Measurements from ENCODE around the gene ADGRF3. TPM values are rescaled to one million over a fixed set of nuclear protein-coding genes. Genes with fewer than 3 reads are reported as not detected.
"Not testable (repeated sequence)": the region's sequence is repeated elsewhere in the genome, so short reads cannot be mapped to it uniquely, and the experiment has no call there.

Gene ADGRF3
- total and polyA plus RNA-seq, 2 donors (not counting 1 experiment from before 2014, with no cell fraction given): 0.47 to 1.00 TPM

GRCh38 chr2:26376799-26377198, 30.2 kb upstream of the ADGRF3 start:
- Mint-ChIP-seq H3K4me3 (no peak overlapping the region), H3K27me3 (no peaks in the 10 kb centered on the region), H3K4me1 (no peaks in the 10 kb centered on the region), H3K27ac (no peak overlapping the region), H3K9me3 (ENCODE audit: insufficient read depth) (no peaks in the 10 kb centered on the region)
- WGBS (ENCODE audit: insufficient coverage): no CpG with 5 or more reads among the region's 1 CpG
- DNase-seq (no peak), ATAC-seq (ENCODE audit: low read depth) (no peak)
- Histone ChIP-seq H3K27me3 (replicated peaks in 1 of 4; ENCODE audit: control extremely low read depth in 1 of 4, control insufficient read depth in 3 of 4, insufficient read depth in 4 of 4, low read length in 3 of 4) (no peaks in the 10 kb centered on the region), H3K4me2 (replicated peaks; ENCODE audit: low read depth, low read length, poor library complexity, severe bottlenecking) (no peak overlapping the region), H2AFZ (ENCODE audit: insufficient read depth, low read depth, low read length, poor library complexity, severe bottlenecking) (no peak overlapping the region), H3K27ac (ENCODE audit: low read length in 2 of 2) (no peak overlapping the region), H3K4me3 (ENCODE audit: control extremely low read depth in 1 of 5, extremely low read depth in 1 of 5, insufficient read depth in 1 of 5, low read depth in 2 of 5, low read length in 4 of 5) (no peak overlapping the region), H3K9me3 (ENCODE audit: control extremely low read depth in 1 of 3, control insufficient read depth in 2 of 3, insufficient read depth in 1 of 3, low read length in 2 of 3) (no peaks in the 10 kb centered on the region), H3K9ac (ENCODE audit: low read length) (no peak overlapping the region), H3K79me2 (ENCODE audit: control insufficient read depth, insufficient read depth, low read length) (no peaks in the 10 kb centered on the region), H4K20me1 (ENCODE audit: control insufficient read depth, insufficient read depth, low read length, poor library complexity, severe bottlenecking) (no peaks in the 10 kb centered on the region), H3K36me3 (replicated peaks in 1 of 2; ENCODE audit: control extremely low read depth in 1 of 2, control insufficient read depth in 1 of 2, extremely low read depth in 1 of 2, insufficient read depth in 2 of 2, low read length in 1 of 2) (peaks cover 11 to 33% of the 10 kb centered on the region in 2 experiments), H3K4me1 (ENCODE audit: control insufficient read depth in 2 of 2, insufficient read depth in 2 of 2, low read length in 2 of 2) (no peaks in the 10 kb centered on the region)
- ChIA-PET POLR2A (no interaction called here), CTCF (no interaction called here)
- TF ChIP-seq CTCF (IDR thresholded peaks at IDR 0.05) (no peak), EZH2 (IDR thresholded peaks at IDR 0.05; ENCODE audit: borderline replicate concordance, insufficient read depth, low read depth, low read length, poor library complexity, severe bottlenecking) (no peak)
- intact Hi-C loops (cut with micrococcal nuclease): no loop called here

GRCh38 chr2:26370909-26371308, 24.3 kb upstream of the ADGRF3 start:
- H4K20me1 ChIP-seq (ENCODE audit: control insufficient read depth, insufficient read depth, low read length, poor library complexity, severe bottlenecking); CTCF ChIA-PET; H2AFZ ChIP-seq (ENCODE audit: insufficient read depth, low read depth, low read length, poor library complexity, severe bottlenecking); POLR2A ChIA-PET; H3K4me3 ChIP-seq (ENCODE audit: control extremely low read depth in 1 of 5, extremely low read depth in 1 of 5, insufficient read depth in 1 of 5, low read depth in 2 of 5, low read length in 4 of 5); intact Hi-C loops (cut with micrococcal nuclease); H3K9me3 Mint-ChIP-seq (ENCODE audit: insufficient read depth); ATAC-seq (ENCODE audit: low read depth); H3K27me3 ChIP-seq (replicated peaks in 1 of 4; ENCODE audit: control extremely low read depth in 1 of 4, control insufficient read depth in 3 of 4, insufficient read depth in 4 of 4, low read length in 3 of 4); H3K4me2 ChIP-seq (replicated peaks; ENCODE audit: low read depth, low read length, poor library complexity, severe bottlenecking); H3K9ac ChIP-seq (ENCODE audit: low read length); H3K27ac ChIP-seq (ENCODE audit: low read length in 2 of 2); H3K4me3 Mint-ChIP-seq; H3K4me1 ChIP-seq (ENCODE audit: control insufficient read depth in 2 of 2, insufficient read depth in 2 of 2, low read length in 2 of 2); H3K4me1 Mint-ChIP-seq; H3K27ac Mint-ChIP-seq; H3K79me2 ChIP-seq (ENCODE audit: control insufficient read depth, insufficient read depth, low read length); H3K27me3 Mint-ChIP-seq; H3K9me3 ChIP-seq (ENCODE audit: control extremely low read depth in 1 of 3, control insufficient read depth in 2 of 3, insufficient read depth in 1 of 3, low read length in 2 of 3); DNase-seq: not testable (repeated sequence)
- 90% methylated on average over 9 of the region's 31 CpGs for WGBS (ENCODE audit: insufficient coverage)
- H3K36me3 ChIP-seq (replicated peaks in 1 of 2; ENCODE audit: control extremely low read depth in 1 of 2, control insufficient read depth in 1 of 2, extremely low read depth in 1 of 2, insufficient read depth in 2 of 2, low read length in 1 of 2): peaks cover 18 to 41% of the 10 kb centered on the region in 2 experiments

GRCh38 chr2:26369664-26370063, 23.1 kb upstream of the ADGRF3 start:
- H3K4me1 Mint-ChIP-seq; H3K4me1 ChIP-seq (ENCODE audit: control insufficient read depth in 2 of 2, insufficient read depth in 2 of 2, low read length in 2 of 2); H3K27ac ChIP-seq (ENCODE audit: low read length in 2 of 2); H3K27me3 Mint-ChIP-seq; H3K9ac ChIP-seq (ENCODE audit: low read length); intact Hi-C loops (cut with micrococcal nuclease); H3K4me3 Mint-ChIP-seq; DNase-seq; ATAC-seq (ENCODE audit: low read depth); H3K4me2 ChIP-seq (replicated peaks; ENCODE audit: low read depth, low read length, poor library complexity, severe bottlenecking); H2AFZ ChIP-seq (ENCODE audit: insufficient read depth, low read depth, low read length, poor library complexity, severe bottlenecking); CTCF ChIA-PET; H3K4me3 ChIP-seq (ENCODE audit: control extremely low read depth in 1 of 5, extremely low read depth in 1 of 5, insufficient read depth in 1 of 5, low read depth in 2 of 5, low read length in 4 of 5); H3K9me3 ChIP-seq (ENCODE audit: control extremely low read depth in 1 of 3, control insufficient read depth in 2 of 3, insufficient read depth in 1 of 3, low read length in 2 of 3); H3K9me3 Mint-ChIP-seq (ENCODE audit: insufficient read depth); H3K27me3 ChIP-seq (replicated peaks in 1 of 4; ENCODE audit: control extremely low read depth in 1 of 4, control insufficient read depth in 3 of 4, insufficient read depth in 4 of 4, low read length in 3 of 4); H3K79me2 ChIP-seq (ENCODE audit: control insufficient read depth, insufficient read depth, low read length); H4K20me1 ChIP-seq (ENCODE audit: control insufficient read depth, insufficient read depth, low read length, poor library complexity, severe bottlenecking); H3K27ac Mint-ChIP-seq; POLR2A ChIA-PET: not testable (repeated sequence)
- no CpG with 5 or more reads among the region's 2 CpGs for WGBS (ENCODE audit: insufficient coverage)
- H3K36me3 ChIP-seq (replicated peaks in 1 of 2; ENCODE audit: control extremely low read depth in 1 of 2, control insufficient read depth in 1 of 2, extremely low read depth in 1 of 2, insufficient read depth in 2 of 2, low read length in 1 of 2): peaks cover 16 to 31% of the 10 kb centered on the region in 2 experiments
